Activated CD8-positive, alpha-beta memory T cell treated with anti-CD3 and anti-CD28 coated beads for 4 hours (primary cell): Measurements from ENCODE around the gene NUMBL.
"Not testable (repeated sequence)": the region's sequence is repeated elsewhere in the genome, so short reads cannot be mapped to it uniquely, and the experiment has no call there.

ENCODE experiments used
- DNase-seq, 2 donors: peaks; one replicate each; pipeline ENCODE4 v3.0.0-alpha.2; 2020; ENCODE audit warnings: low read depth in 2 of 2

Gene NUMBL

GRCh38 chr19:40663695-40664692 is 26.5 kb downstream of the NUMBL start:
- DNase-seq, result no peak

- peak; percentile 81 to 82 for DNase-seq
Measured at GRCh38 chr19:40662925-40663694, 27.3 kb downstream of the NUMBL start.

DNA sequence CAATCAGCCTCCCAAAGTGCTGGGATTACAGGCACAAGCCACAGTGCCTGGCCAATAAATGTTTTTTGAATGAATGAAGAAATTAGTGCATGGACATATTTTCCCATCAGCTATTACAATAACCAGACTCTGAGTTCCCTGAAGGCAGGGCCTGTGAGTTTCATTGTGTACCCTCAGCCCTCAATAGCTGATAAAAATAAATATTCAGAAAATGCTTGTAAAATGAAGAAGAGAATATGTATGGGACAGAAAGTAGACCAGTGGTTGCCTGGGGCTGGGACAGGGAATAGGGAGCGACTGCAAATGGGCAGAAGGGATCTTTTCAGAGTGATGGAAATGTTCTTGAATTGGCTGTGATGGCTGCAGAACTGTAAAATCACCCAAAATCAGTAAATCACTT is 28.8 kb downstream of the NUMBL start:
- no peak for DNase-seq

GRCh38 chr19:40659566-40659965 is 30.9 kb downstream of the NUMBL start:
- DNase-seq, result no peak

GRCh38 chr19:40659116-40659515 is 31.3 kb downstream of the NUMBL start:
- DNase-seq, result no peak

DNA sequence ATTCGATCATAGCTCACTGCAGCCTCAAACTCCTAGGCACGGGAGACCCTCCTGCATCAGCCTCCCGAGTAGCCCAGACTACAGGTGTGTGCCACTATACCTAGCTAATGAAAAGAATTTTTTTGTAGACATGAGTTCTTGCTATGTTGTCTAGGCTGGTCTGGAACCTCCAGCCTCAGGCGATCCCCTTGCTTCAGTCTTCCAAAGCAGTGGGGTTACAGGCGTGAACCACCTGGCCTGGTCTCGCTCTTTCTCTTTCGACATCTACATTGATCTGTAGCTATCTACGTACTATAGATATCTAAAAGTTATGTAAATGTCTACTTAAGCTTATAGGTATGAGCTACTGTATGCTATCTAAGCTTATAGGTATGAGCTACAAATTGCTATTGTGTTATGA is 32.4 kb downstream of the NUMBL start:
- DNase-seq, result no peak

GRCh38 chr19:40655684-40656083 is 34.8 kb downstream of the NUMBL start:
- DNase-seq, result not testable (repeated sequence)

GRCh38 chr19:40652303-40652702 is 38.1 kb downstream of the NUMBL start:
- not testable (repeated sequence) for DNase-seq

- no peak for DNase-seq
Measured at GRCh38 chr19:40650749-40651305, 39.6 kb downstream of the NUMBL start.

- not testable (repeated sequence) for DNase-seq
Measured at GRCh38 chr19:40649903-40650675, 40.4 kb downstream of the NUMBL start.

DNA sequence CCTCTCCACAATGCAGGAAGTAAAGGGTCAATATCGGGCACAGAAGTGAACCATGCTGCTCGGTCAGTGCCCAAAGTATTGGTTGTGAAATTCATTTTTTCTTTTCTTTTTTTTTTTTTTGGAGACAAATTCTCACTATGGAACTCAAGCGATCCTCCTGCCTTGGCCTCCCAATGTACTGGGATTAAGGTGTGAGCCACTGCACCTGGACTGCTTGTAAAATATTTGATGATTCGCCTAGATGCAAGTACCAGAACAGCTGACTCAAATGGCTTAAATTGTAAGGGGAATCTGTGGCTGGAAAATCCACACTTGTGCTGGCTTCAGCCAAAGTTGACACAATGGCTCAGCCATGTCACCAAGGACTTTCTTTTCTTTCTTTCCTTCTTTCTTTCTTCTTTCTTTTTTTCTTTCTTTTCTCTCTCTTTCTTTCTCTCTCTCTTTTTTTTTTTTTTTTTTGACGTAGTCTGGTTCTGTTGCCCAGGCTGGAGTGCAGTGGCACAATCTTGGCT is 43.7 kb downstream of the NUMBL start:
- no peak for DNase-seq

- DNase-seq, result no peak
Measured at GRCh38 chr19:40642757-40643305, 47.6 kb downstream of the NUMBL start.

DNA sequence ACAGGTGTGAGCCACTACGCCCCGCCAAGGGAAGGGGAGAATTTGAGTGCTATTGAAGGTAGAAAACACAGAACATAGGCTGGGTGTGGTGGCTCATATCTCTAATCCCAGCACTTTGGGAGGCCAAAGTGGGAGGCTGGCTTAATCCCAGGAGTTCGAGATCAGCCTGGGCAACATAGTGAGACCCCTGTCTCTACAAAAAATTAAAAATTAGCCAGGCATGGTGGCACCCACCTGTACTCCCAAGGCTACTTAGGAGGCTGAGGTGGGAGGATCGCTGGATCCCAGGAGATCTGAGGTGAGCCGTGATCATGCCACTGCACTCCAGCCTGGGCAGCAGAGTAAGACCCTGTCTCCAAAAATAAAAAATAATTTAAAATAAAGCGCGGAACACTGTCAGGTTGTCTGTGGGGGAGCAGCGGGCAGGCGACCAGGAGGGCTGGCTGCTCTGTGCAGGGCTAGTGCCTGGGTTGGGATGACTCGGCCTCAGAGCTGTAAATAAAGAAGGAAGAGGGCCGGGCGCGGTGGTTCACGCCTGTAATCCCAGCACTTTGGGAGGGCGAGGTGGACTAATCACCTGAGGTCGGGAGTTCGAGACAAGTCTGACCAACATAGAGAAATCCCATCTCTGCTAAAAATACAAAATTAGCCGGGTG is 48.3 kb downstream of the NUMBL start:
- DNase-seq, result no peak

- no peak for DNase-seq
Measured at GRCh38 chr19:40641281-40641680, 49.2 kb downstream of the NUMBL start.

DNA sequence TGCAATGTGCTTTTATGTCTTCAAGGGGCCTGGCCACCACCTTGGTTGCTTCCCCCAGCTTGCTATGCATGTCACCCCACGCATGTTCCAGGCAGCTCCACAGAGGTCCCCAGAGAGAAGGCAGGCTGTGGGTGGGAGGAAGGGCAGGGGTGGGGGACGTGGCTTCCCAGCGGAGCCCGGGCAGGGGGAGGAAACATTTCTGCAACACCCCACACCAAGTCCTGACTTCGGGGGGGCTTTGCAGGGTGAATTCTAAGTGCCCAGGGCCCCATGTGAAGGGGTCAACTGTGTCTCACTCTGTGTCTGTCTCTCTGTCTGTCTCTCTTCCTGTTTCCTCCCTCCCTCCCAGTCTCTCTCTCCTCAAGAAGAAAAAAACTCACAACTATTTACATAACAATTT is 49.7 kb downstream of the NUMBL start:
- no peak for DNase-seq

DNA sequence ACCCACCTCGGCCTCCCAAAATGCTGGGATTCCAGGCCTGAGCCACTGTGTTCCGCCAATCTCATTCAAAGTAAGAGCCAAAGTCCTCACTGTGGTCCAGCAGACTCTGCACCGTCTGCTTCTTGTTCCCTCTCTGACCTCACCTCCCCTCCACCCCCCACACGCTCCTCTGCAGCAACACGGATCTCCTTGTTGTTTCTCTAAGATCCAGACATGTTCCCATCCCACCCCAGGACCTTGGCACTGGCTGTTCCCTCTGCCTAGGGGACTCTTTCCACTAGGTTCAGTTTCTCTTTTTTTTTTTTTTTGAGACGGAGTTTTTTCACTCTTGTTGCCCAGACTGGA is 50.8 kb downstream of the NUMBL start:
- DNase-seq, result no peak

DNA sequence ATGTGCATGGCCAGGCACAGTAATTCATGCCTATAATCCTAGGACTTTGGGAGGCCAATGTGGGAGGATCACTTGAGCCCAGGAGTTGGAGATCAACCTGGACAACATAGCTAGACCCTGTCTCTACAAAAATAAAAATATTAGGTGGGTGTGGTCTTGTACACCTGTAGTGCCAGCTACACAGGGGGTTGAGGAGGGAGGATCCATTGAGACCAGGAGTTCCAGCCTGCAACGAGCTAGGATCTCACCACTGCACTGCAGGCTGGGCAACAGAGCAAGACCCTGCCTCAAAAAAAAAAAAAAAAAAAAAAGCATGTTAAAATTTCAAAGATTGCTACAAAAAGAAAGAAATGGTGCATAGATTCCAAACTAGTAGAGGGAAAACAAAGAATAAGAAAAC is 52.1 kb downstream of the NUMBL start:
- no peak for DNase-seq

DNA sequence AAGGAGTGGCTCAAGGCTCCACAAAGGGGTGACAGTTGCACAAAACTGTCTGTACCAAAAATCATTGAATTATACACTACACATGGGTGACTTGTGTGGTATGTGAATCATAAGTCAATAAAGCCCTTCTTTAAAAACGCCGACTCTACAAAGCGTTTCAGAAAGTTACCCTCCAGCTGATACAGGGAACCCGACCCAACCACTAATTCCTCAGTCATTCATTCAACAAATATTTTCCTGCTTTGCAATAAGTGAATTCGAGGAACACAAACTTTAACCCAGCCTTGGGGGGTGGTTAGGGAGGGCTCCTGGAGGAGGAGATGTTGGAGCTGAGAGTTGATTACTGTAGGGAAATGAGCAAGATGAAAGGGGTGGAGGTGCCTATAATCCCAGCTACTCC is 57.2 kb downstream of the NUMBL start:
- DNase-seq, result no peak

- DNase-seq, result no peak
Measured at GRCh38 chr19:40632311-40633036, 58.0 kb downstream of the NUMBL start.

DNA sequence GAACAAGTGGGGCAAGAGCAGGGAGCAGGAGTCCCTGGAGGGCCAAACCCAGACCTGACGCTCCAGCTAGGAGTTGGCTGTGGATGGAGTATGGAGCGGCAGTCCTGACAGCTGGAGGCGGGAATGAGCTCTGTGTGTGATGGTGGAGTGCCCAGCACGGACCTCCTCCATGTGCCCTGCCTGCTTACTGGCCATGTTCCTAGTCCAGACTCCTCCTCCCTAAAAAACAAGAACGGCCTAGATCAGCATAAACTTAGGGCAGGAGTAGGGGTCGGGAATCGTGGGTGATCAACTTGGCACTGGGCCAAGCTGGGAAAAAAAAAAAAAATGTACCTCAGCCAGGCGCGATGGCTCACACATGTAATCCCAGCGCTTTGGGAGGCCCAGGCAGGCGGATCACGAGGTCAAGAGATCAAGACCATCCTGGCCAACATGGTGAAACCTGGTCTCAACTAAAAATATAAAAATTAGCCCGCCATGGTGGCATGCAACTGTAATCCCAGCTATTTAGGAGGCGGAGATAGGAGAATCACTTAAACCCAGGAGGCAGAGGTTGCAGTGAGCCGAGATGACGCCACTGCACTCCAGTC is 59.8 kb downstream of the NUMBL start:
- DNase-seq, result no peak
